HepG2 (cell line): ENCODE data around the gene RITA1. TPM values are rescaled to one million over a fixed set of nuclear protein-coding genes. Genes with fewer than 3 reads are reported as not detected.
A peak's percentile ranks its signal among the peaks of the same experiment; 100 is the strongest.

Source experiments
- ATAC-seq: fragments of 200-7000 bp; cut with Tn5 transposase; 3 replicates; pipeline ENCODE4 v1.9.1; 2020; ENCODE audit warnings: mild to moderate bottlenecking, moderate library complexity
- BruUV-seq: library from RNA; stranded (reverse); fragments of 400-500 nt; replicated peaks from 2 replicates; lab custom pipeline; 2021; lab: Mats Ljungman, UMichigan
- CTCF ChIA-PET: fragments of 300-600 bp; formaldehyde crosslinking; extraction: SDS; loops from one replicate; lab custom pipeline; 2021; ENCODE audit warnings: low total read pairs, inconsistent platforms, low intra/inter-chr PET ratio; lab: Yijun Ruan, JAX
- POLR2A ChIA-PET: fragments of 350-600 bp; sonication (Branson Sonifier 250); formaldehyde crosslinking; loops from one replicate; lab custom pipeline; 2020; ENCODE audit warnings: antibody characterized with exemption, inconsistent platforms; lab: Yijun Ruan, JAX
- DNase-seq: peaks from one replicate; pipeline ENCODE4 v3.0.0-alpha.2; 2015; ENCODE audit warnings: low spot score
- FAIRE-seq: peaks from 3 replicates; lab custom pipeline; 2011; peaks lifted over from hg19 to GRCh38; lab: Jason Lieb, UNC
- H2AFZ ChIP-seq: one replicate; pipeline ENCODE4 v1.6.1; 2011; ENCODE audit warnings: low read length, inconsistent platforms
- H3K27ac ChIP-seq: fragments of 300-600 bp; 3 replicates; pipeline ENCODE4 v1.8.0; 2011; ENCODE audit warnings: mixed run types, mild to moderate bottlenecking, mixed read lengths, low read length, inconsistent platforms; ENCODE audit not compliant: insufficient read depth; ENCODE audit errors: extremely low read length
- H3K27me3 ChIP-seq, 2 experiments: fragments of 200-600 bp in 1 of 2; 2 replicates in 1 of 2; 3 replicates in 1 of 2; pipeline versions ENCODE4 v1.6.0 to v1.8.0; 2011; ENCODE audit warnings: low read length in 2 of 2, mild to moderate bottlenecking in 2 of 2, moderate library complexity in 2 of 2, inconsistent platforms in 1 of 2; ENCODE audit not compliant: insufficient read depth in 2 of 2, control insufficient read depth in 1 of 2
- H3K36me3 ChIP-seq, 2 experiments: fragments of 200-600 bp in 1 of 2; replicated peaks in 1 of 2; 2 replicates in 1 of 2; 3 replicates in 1 of 2; pipeline versions ENCODE4 v1.5.1 to v1.8.0; 2011; ENCODE audit warnings: low read length in 2 of 2, inconsistent platforms in 1 of 2; ENCODE audit not compliant: insufficient read depth in 2 of 2, control insufficient read depth in 1 of 2
- H3K4me1 ChIP-seq: 2 replicates; pipeline ENCODE4 v1.5.1; 2012; ENCODE audit warnings: low read length, inconsistent platforms; ENCODE audit not compliant: insufficient read depth
- H3K4me2 ChIP-seq: 2 replicates; pipeline ENCODE4 v1.6.0; 2011; ENCODE audit warnings: low read depth, low read length, inconsistent platforms
- H3K4me3 ChIP-seq, 3 experiments: fragments of 200-600 bp in 1 of 3; sonication (generic), shearing (Covaris generic) in 1 of 3; replicated peaks in 1 of 3; 2 replicates each; pipeline ENCODE4 v1.5.1; 2011 to 2016; ENCODE audit warnings: low read length in 3 of 3, inconsistent platforms in 2 of 3, low read depth in 2 of 3, mild to moderate bottlenecking in 2 of 3, control low read depth in 1 of 3, mixed read lengths in 1 of 3; ENCODE audit not compliant: insufficient read depth in 1 of 3
- H3K79me2 ChIP-seq: one replicate; pipeline ENCODE4 v1.6.1; 2011; ENCODE audit warnings: low read length, inconsistent platforms; ENCODE audit not compliant: insufficient read depth
- H3K9ac ChIP-seq: 2 replicates; pipeline ENCODE4 v1.6.0; 2011; ENCODE audit warnings: mild to moderate bottlenecking, low read depth, low read length, inconsistent platforms; ENCODE audit not compliant: insufficient read depth
- H3K9me3 ChIP-seq: 2 replicates; pipeline ENCODE4 v1.5.1; 2012; ENCODE audit warnings: mild to moderate bottlenecking, low read length
- H4K20me1 ChIP-seq: 2 replicates; pipeline ENCODE4 v1.6.0; 2011; ENCODE audit warnings: inconsistent platforms, mild to moderate bottlenecking, low read length, moderate library complexity; ENCODE audit not compliant: insufficient read depth
- ETV5 ChIP-seq: IDR thresholded peaks from 2 replicates; pipeline ENCODE4 v1.6.1; 2018; ENCODE audit warnings: missing biosample characterization, missing genetic modification reagents, inconsistent platforms, borderline replicate concordance
- PHF8 ChIP-seq: sonication (generic); formaldehyde crosslinking; IDR thresholded peaks from 2 replicates; pipeline ENCODE4 v1.5.0; 2020; ENCODE audit warnings: missing genetic modification reagents
- ZBTB14 ChIP-seq: sonication (generic); formaldehyde crosslinking; IDR thresholded peaks from 2 replicates; pipeline ENCODE4 v1.4.0; 2020; ENCODE audit warnings: missing genetic modification reagents
- ZMYM3 ChIP-seq: sonication (generic); formaldehyde crosslinking; IDR thresholded peaks from 2 replicates; pipeline ENCODE4 v1.5.1; 2020; ENCODE audit warnings: mild to moderate bottlenecking, missing genetic modification reagents
- ZNF768 ChIP-seq: sonication (generic); formaldehyde crosslinking; IDR thresholded peaks from 2 replicates; pipeline ENCODE4 v1.4.0; 2020; ENCODE audit warnings: missing genetic modification reagents
- WGBS: methylation state at CpG from one replicate; pipeline ENCODE4 v1.1.6; 2017; ENCODE audit warnings: low lambda C conversion rate; 5-methylcytosine and 5-hydroxymethylcytosine counted together
- in situ Hi-C: cut with HindIII; loops from 2 replicates; pipeline ENCODE4 v1.10.0; 2017; ENCODE audit warnings: low pct_unique_long_range_greater_than_20kb; ENCODE audit not compliant: extremely low pct_ligation_motif_present
- intact Hi-C: fragments of 100-400 bp; cut with micrococcal nuclease; formaldehyde crosslinking; loops from one replicate; pipeline ENCODE4 v1.10.0; 2022; ENCODE audit not compliant: unreplicated experiment
- polyA plus RNA-seq, 8 experiments: library from polyadenylated mRNA; depleted of rRNA in 3 of 8; stranded (reverse) in 7 of 8; unstranded in 1 of 8; fragments of >200 nt; fragmentation: Illumina TruSeq in 4 of 8; extraction: Trizol in 4 of 8; gene quantifications; 2 replicates each; pipeline versions ENCODE4 v1.2.1 to v1.2.3, GENCODE V29; 2011 to 2016; ENCODE audit warnings: low read depth in 4 of 8, missing spikeins in 1 of 8, mixed read lengths in 1 of 8; ENCODE audit not compliant: insufficient read depth in 1 of 8
- total RNA-seq, 5 experiments: library from RNA; depleted of rRNA; stranded (reverse); fragments of >200 nt; fragmentation: Illumina TruSeq; extraction: Trizol; gene quantifications; 2 replicates each; pipeline ENCODE4 v1.2.3, GENCODE V29; 2016; ENCODE audit warnings: low read depth in 1 of 5
- TF ChIP-seq, protein P1 (sequence below): IDR thresholded peaks from 2 replicates; pipeline ENCODE4 v1.6.1; 2012; ENCODE audit warnings: low read depth, low read length, improper control_type of control experiment
- TF ChIP-seq, protein P2 (sequence below): sonication (generic); formaldehyde crosslinking; IDR thresholded peaks from 2 replicates; pipeline ENCODE4 v1.4.0; 2020; ENCODE audit warnings: missing genetic modification reagents, borderline replicate concordance

Gene RITA1
- total and polyA plus RNA-seq, 2 of the 13 experiments (the other 11 are each of a cell fraction or from before 2014, with no cell fraction given), result 12.4 to 28.9 TPM

DNA sequence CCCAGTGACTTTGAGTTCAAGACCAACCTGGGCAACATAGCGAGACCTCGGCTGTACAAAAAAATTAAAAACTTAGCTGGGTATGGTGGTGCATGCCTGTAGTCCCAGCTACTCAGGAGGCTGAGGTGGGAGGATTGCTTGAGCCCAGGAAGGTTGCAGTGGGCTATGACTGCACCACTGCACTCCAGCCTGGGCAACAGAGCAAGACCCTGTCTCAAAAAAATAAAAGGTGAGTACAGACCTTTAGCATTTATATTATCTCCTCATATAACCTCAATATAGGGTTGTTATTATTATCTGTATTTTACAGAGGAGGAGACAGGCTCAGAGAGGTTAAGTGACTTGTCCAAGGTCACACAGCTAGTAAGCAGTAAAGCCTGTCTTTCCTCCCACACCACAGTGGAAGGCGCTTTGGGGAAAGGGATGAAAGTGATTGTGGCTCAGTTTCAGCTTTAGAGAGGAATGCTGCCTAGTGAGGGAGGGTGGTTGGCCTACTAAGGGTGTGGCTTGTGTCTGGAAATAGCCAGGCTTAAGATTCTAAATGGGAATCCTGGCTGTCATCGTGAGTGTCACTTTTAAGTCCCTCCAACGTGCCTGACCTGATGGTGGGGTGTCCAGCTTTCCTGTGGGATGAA, 43.0 kb downstream of the RITA1 start:
- WGBS, result 95% methylated on average over 5 of the region's 5 CpGs
- in situ Hi-C loops (no loop called here), intact Hi-C loops (no loop called here)
- POLR2A ChIA-PET, result no interaction called here
- Histone ChIP-seq H3K27ac (peak overlapping the region; percentile 73), H3K9me3 (no peaks in the 10 kb centered on the region), H3K4me1 (peaks cover 53% of the 10 kb centered on the region), H3K9ac (0 out of 2 replicates have a peak overlapping the region, but pooled peaks have one; percentile 17), H4K20me1 (no peaks in the 10 kb centered on the region), H3K79me2 (no peaks in the 10 kb centered on the region), H2AFZ (no peak overlapping the region), H3K4me2 (no peak overlapping the region), H3K36me3 (peaks cover 4 to 11% of the 10 kb centered on the region in 2 experiments; a peak in 3 of 5 replicates), H3K4me3 (no peak overlapping the region), H3K27me3 (no peaks in the 10 kb centered on the region)
- ATAC-seq, result no peak
- FAIRE-seq, result peak; percentile 18
- CTCF ChIA-PET, result no interaction called here
- peak; percentile 92 for TF ChIP-seq ZNF768 (CRISPR knock-in tag)
- TF ChIP-seq ZBTB14 (CRISPR knock-in tag), result no peak
- TF ChIP-seq ZMYM3, result peak; percentile 74; the same call in 1 of the 2 replicates
- no peak for DNase-seq
- no TSS peak for BruUV-seq

GRCh38 chr12:113230315-113231234, 45.1 kb downstream of the RITA1 start:
- POLR2A ChIA-PET, result interaction anchor here (0.9 to 3.7 kb wide), 13 partner anchors 9 to 45 kb away, joined by 3 to 55 read pairs (median 7); partner anchors contain the start of genes DDX54, RITA1 and TPCN1
- CTCF ChIA-PET, result no interaction called here
- peak overlapping the region; percentile 73 for H3K27ac ChIP-seq
- no peaks in the 10 kb centered on the region for H3K27me3 ChIP-seq
- peaks cover 58% of the 10 kb centered on the region for H3K4me1 ChIP-seq
- no peak overlapping the region for H2AFZ ChIP-seq
- FAIRE-seq (peak; percentile 96), DNase-seq (peak; percentile 94), ATAC-seq (peak; percentile 83)
- H4K20me1 ChIP-seq, result no peaks in the 10 kb centered on the region
- intact Hi-C loops (loop anchor here (2.0 kb wide), 1 partner anchor 14 kb away; no protein-coding TSS in a partner anchor), in situ Hi-C loops (no loop called here)
- no peaks in the 10 kb centered on the region for H3K79me2 ChIP-seq
- H3K4me2 ChIP-seq, result no peak overlapping the region
- BruUV-seq, result no TSS peak
- H3K4me3 ChIP-seq, result no peak overlapping the region
- no peak overlapping the region for H3K9ac ChIP-seq
- WGBS, result 65% methylated on average over 12 of the region's 15 CpGs
- H3K9me3 ChIP-seq, result no peaks in the 10 kb centered on the region
- H3K36me3 ChIP-seq, result peaks cover 7 to 11% of the 10 kb centered on the region in 2 experiments; a peak in 3 of 5 replicates
- peak; percentile 24; the same call in 1 of the 2 replicates for TF ChIP-seq PHF8 (CRISPR knock-in tag)
- TF ChIP-seq, protein P1, sequence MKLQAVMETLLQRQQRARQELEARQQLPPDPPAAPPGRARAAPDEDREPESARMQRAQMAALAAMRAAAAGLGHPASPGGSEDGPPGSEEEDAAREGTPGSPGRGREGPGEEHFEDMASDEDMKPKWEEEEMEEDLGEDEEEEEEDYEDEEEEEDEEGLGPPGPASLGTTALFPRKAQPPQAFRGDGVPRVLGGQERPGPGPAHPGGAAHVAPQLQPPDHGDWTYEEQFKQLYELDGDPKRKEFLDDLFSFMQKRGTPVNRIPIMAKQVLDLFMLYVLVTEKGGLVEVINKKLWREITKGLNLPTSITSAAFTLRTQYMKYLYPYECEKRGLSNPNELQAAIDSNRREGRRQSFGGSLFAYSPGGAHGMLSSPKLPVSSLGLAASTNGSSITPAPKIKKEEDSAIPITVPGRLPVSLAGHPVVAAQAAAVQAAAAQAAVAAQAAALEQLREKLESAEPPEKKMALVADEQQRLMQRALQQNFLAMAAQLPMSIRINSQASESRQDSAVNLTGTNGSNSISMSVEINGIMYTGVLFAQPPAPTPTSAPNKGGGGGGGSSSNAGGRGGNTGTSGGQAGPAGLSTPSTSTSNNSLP, result peak; percentile 95
- TF ChIP-seq, protein P2, sequence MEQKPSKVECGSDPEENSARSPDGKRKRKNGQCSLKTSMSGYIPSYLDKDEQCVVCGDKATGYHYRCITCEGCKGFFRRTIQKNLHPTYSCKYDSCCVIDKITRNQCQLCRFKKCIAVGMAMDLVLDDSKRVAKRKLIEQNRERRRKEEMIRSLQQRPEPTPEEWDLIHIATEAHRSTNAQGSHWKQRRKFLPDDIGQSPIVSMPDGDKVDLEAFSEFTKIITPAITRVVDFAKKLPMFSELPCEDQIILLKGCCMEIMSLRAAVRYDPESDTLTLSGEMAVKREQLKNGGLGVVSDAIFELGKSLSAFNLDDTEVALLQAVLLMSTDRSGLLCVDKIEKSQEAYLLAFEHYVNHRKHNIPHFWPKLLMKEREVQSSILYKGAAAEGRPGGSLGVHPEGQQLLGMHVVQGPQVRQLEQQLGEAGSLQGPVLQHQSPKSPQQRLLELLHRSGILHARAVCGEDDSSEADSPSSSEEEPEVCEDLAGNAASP (CRISPR knock-in tag), result peak; percentile 93; the same call in 1 of the 2 replicates
- peak; percentile 16; the same call in 1 of the 2 replicates for TF ChIP-seq ETV5 (CRISPR knock-in tag)
